GM18868 (cell line): ENCODE measurements around the gene TBC1D5.
"Not testable (repeated sequence)": the region's sequence is repeated elsewhere in the genome, so short reads cannot be mapped to it uniquely, and the experiment has no call there.

ENCODE experiments used
- ATAC-seq: cut with Tn5 transposase; IDR thresholded peaks from one replicate; pipeline ENCODE4 v1.9.1; 2021; ENCODE audit warnings: mild to moderate bottlenecking, moderate library complexity; ENCODE audit not compliant: unreplicated experiment

The TBC1D5 gene

DNA sequence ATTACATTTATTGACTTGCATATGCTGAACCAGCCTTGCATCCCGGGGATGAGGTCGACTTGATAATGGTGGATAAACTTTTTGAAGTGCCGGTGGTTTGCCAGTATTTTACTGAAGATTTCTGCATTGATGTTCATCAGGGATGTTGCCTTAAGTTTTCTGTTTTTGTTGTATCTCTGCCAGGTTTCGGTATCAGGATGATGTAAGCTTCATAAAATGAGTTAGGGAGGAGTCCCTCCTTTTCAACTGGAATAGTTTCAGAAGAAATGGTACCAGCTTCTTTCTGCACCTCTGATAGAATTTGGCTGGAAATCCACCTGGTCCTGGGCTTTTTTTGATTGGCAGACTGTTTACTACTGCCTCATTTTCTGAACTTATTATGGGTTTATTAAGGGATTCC is 250.8 kb downstream of the TBC1D5 start:
- ATAC-seq: no peak

DNA sequence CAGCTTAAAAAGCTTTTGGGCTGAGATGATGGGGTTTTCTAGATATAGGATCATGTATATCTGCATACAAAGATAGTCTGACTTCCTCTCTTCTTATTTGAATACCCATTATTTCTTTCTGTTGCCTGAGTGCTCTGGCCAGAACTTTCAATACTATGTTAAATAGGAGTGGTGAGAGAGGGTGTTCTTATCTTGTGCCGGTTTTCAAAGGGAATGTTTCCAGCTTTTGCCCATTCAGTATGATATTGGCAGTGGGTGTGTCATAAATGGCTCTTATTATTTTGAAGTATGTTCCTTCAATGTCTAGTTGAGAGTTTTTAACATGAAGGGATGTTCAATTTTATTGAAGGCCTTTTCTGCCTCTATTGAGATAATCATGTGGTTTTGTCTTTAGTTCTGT is 251.2 kb downstream of the TBC1D5 start:
- ATAC-seq: not testable (repeated sequence)

DNA sequence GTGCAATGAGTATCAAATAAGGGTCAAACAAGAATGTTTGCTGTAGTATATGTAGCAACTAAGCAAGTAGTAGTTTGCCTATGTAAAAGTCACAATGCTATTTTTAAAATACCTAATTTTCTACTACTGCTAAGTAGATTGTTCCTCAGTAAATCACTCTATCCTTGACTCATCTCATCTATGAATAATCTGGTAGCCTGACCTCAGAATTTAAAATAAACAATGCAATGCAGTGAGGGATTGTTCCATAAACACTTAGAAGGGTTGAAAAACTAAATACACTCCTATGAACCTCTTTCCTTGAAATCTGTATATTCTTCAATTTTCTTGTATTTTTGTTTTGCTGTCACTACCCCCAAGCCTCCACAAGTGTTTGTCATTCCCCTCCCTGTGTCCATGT is 253.3 kb downstream of the TBC1D5 start:
- ATAC-seq: no peak

DNA sequence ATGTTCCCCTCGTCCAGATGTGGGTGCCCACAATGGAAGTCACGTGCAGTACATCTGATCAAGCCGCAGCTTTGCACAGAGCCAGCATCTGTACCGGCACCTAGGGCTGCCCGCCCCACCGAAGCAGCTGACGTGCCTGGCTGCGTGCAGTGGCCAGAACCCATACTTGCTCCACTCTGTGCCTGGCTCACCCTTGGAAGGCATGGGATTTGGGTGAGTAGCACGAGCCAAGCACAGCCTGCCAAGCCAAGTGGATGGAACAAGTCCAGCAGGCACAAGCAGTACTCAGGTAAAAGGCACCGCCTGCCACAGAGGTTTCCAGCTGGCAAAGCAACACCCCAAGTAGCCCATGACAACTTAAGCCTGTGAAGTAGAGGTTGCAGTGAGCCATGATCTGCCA is 261.3 kb downstream of the TBC1D5 start:
- ATAC-seq: no peak

DNA sequence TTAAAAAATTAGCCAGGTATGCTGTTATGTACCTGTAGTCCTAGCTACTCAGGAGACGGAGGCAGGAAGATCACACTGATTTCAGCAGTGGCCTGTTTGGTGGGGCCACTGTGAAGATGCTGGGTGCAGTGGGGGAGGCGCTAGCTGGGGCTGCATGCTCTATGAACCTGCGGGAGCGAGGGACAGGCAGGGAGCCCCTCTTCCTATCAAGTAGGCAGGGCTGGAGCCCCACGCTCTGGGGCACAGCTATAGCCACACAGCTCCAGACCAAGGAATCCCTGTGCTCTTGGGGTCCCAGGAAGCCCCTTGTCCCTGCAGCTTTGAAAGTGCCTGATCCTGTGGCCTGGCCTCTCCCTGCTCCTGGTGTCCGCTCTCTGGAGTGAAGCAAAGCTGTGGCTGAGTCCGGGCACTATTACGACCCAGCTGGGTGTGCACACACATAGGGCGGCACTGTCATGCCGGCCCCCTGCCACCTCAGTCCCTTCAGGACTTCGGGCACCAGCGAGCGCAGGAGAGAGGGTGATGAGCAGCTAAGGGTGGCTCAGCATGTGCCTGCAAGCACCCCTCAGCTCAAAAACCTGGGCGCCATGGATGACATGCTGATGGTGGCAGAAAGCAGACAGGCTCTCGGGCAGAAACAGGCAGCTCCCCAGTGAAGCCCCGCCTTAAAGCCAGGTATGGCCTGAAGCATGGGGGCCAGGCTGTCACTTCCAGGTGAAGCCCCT is 262.6 kb downstream of the TBC1D5 start:
- no peak for ATAC-seq

DNA sequence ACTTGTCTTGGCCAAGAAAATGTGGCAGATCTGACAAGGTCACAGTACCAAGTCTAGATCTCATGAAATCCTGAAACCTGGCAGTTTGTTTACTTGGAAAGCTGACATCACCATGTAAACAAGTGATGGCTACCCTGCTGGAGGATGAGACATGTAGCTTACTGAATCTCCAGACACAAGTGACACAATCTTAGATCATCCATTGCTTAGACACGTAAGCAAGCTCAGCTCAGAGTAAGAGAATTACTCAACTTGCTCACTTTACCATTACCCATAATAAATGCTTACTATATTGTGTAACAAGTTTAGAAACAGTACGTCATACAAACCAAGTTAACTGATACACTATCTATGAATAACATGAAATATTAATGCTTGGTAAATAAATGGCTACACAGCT is 263.8 kb downstream of the TBC1D5 start:
- no peak for ATAC-seq

DNA sequence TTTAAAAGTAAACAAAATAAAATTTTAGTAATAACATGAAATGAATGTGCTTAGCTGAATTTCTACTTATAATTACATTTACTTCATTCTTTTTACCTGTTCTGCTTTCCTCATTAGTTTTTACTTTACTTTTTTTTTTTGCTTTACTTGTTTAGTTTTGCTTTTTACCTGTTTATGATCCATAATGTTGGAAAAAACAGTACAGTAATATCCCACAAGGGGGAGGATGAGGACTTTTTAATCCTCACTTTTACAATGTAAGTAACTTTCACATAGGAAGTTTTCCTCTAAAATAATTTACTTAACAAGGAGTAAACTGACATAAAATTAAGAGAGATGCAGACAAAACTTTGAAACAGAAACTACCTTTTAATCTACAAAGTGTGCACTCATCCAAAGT is 268.7 kb downstream of the TBC1D5 start:
- no peak for ATAC-seq

DNA sequence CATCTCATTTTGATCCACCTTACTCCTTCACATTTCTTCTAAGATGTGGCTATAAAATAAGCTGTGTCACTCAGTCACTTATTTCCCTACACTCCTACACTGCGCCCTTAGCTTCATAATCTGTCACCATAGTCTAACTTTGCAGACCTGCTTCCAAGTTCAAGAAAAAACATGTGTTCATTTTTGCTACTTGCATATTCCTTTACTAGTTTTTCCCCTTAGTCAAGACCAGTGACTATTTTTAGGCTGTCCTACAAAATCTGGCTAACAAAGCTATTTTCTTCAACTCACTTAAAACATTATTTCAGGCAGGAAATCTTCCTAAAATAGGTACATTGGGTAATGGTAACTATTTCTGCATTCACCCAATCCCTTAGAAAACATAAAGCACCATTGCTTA is 272.5 kb downstream of the TBC1D5 start:
- no peak for ATAC-seq

DNA sequence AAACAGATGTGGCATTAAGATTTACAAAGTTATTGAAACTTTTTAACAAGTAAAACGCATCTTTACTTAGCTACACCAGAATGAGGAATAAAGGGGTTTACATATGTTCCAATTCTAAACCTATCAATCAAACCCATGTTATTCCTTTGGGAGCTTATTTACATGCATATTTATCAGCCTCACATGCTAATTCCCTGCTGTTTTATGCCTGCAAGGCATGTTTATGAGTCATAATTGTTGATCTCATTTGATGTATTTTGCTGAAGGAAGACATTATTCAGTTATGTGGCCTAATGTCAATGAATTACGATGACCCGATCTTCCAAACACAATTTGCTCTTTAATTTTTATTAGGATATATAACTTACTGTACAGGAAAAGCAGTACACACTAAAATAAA is 272.9 kb downstream of the TBC1D5 start:
- no peak for ATAC-seq

DNA sequence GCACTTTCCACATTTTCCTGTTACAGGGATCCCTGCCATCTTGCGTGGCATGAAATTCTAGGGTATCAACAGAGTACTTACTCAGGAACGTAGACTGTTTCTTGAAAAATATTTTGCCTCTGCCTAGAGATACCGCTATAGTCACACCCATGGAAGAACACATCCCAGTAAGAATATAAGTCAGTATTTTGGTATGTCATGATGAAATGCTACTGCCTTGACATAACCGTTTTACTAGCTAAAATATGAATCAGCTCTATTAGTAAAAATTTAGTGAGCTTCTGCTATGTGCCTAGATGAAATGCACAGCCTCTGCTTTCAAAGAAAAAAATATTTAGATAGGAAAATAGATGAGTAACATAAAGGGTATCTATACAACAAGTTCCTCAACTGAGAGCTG is 276.4 kb downstream of the TBC1D5 start:
- no peak for ATAC-seq

DNA sequence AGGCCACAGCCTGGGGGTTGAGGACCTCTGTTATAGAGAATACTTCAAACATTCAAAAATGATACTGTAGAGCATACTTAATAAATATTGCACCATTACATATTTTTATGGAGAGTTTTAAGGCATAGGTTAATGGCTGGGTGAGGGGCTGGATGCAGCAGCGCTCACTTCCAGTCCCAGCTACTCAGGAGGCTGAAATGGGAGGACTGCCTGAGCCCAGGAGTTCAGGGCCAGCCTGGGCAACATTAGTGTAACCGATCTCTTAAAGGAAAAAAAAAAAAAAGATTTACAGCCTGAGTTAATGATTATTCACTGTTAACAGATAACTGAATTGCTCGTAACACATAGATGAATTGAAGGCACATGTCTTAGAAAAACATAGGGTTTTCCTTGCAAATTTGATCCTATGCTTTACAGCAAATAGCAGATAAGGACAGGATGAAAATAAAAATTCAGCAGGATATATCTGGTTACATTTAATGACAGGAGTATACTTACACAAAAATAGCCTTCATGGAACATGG is 282.9 kb downstream of the TBC1D5 start:
- ATAC-seq: no peak

DNA sequence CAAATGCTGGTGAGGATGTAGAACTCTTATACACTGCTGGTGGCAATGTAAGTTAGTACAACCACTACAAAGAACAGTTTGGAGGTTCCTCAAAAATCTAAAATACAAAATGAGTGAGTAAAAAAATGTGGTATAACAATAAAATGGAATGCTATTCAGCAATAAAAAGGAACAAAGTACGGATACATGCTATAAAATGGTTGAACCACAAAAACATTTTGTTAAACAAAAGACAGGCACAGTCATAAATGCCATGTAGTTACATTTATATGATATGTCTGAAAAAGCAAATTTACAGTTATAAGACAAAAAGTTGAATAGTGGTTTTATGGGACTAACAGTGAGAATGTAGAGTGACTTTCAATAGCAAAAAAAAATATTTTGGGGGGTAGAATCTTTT is 285.8 kb downstream of the TBC1D5 start:
- ATAC-seq: no peak

DNA sequence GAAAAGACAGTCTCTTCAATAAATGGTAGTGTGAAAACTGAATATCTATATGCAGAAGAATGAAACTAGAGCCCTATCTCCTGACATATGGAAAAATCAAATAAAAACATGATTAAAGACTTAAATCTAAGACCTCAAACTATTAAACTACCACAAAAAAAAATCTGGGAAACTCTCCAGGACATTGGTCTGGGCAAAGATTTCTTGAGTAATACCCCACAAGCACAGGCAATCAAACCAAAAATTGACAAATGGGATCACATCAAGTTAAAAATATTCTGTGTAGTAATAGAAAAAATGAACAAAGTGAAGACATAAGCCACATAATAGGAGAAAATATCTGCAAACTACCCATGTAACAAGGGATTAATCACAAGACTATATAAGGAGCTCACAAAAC is 286.4 kb downstream of the TBC1D5 start:
- ATAC-seq: no peak

DNA sequence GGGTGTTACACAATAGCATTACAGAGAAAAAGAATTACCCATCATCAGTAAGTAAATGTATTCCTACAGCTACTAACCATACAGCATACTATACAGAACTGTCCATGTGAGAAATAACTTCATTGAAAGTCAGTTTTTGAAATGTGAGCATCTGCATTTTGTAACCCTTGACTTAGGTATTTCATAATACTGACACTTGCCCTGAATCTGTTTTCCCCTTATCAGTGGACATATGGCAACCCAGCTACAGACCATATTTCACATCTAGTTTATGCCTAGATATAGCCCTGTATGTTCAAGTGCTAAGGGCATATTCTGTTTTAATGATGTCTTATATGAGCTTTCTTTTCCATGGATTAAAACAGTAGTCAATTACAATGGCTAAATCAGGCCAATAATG is 297.6 kb downstream of the TBC1D5 start:
- ATAC-seq: no peak

DNA sequence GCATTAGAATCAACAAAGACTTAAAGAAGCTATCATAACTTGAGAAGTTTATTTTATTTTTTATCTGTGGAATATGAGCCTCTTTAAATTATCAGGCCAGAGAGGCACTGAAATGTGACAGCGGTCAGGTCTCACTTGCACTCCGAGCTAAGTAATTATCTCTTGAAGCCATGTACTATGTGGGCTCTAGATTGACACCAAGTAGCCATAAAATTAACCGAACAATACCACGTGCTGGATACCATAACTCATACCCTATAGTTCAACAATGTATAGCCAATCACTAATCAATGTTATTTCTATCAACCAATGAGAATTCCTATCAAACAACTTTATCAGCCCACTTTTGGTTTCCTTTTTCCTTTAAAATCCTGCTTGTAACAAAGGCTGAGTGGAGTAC is 299.3 kb downstream of the TBC1D5 start:
- ATAC-seq: no peak

DNA sequence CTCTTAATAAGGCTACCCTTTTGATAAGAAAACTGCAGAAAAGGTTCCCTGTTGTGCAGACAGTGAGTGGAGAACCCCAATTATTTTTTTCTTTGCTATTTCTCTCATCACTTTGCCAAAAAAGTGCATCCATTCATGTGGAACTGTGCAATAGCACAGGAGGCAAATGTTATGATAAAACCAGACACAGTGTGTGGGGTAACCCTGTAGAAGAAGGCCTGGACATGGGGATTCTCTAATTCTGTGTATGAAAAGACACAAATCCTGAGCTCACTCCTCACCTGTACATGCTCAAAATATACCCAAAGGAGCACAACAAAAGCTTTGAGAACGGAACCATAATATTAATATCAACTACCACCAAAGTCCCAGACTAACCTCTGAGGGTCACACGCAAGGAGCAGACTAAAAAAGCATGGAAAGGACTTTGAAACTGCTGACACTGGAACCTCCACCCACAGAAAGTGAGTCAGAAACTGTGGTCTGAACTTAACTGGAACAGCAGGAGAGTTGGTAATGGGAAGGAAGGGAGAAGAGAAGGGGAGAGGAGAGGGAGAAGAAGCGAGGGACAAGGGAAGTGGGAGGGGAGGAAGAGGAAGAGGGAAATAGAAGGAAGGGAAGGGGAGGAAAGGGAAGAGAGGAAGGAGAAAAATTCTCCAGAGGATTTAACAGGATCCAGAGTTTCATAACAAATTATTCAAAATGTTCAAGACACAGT is 299.9 kb downstream of the TBC1D5 start:
- ATAC-seq: no peak

DNA sequence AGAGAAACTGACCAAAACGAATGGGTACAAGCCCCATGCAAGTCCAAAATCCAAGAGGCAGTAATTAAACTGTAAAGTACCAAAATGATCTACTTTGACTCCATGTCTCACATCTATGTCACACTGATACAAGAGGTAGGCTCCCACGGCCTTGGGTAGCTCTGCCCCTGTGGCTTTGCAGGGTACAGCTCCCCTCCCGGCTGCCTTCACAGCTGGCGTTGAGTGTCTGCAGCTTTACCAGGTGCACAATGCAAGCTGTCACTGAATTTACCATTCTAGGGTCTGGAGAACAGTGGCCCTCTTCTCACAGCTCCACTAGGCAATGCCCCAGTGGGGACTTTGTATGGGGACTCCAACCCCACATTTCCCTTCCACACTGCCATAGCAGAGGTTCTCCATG is 308.6 kb downstream of the TBC1D5 start:
- no peak for ATAC-seq

DNA sequence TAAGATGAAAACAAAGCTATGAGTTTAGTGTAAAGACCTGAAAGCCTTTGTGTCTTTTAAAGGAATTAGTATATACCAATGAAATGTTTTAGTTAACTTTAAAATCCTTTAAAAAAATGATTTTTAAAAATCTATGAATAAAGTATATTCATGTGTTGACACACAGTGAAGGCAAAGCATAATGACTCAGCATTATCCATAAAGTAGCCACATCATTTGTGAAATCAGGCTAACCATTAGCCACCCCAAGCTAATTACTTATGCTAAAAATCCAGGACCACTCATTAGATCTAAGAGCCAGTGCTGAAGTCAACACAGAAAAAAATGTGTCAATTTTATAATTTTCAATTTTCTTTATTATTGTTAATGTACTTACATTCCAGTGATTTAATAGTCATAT is 310.2 kb downstream of the TBC1D5 start:
- no peak for ATAC-seq

DNA sequence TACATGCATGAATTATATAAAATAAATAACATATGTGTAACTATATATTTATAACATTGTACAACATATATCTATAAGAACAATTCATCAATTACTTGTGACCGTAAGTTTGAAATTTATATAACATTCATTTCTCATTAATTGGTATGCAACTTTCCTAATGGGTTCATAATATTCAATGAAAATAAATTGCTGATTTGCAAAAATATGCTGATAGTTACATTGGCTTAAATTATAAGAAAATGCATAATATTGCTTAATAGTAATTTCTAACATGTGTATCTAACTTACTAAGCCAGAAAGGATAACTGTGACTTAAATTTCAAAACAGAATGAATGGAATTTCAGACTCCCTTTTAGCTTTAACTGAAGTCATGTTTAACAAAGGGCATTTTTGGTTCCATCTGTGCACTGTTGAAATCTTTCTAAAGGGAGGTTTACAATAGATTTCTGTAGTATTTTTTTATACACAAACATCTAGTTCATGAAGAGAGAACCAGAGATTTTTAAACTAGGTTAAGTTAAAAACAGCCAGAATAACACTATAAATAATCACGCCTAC is 310.9 kb downstream of the TBC1D5 start:
- no peak for ATAC-seq

DNA sequence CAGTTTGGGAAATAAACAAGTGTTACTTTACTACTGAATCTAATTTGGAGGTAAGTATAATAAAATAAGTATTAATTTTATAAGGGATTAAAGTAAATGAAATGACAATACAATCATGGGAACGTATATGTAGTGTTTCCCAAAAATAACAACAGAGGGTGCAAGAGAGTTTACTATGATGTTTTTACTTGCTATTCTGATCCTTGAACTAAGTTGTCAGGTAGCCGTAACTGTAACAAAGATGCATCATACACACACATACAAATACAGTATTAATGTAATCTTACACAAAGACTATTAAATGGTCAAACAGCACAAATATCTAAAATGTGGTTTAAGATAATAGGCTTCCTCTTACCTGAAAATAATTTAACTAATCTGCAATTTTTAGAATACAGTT is 311.4 kb downstream of the TBC1D5 start:
- ATAC-seq: no peak

DNA sequence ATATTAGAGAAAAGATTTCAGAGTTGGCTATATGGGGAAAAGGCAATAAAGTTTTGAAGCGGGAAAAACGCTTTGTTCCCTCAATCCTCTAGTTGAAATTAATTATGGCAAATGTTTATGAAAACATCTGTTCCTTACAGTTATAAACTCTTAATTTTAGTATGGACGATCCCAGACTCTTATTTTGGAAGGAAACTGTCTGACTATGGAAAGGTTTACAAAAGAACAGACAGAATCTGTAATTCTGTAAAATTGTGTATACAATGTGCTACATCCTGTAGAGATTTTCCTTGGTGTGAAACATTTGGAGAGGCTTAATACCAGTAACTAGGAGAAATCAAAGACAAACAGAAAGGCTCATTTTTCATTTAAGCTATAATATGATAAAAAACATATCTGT is 311.8 kb downstream of the TBC1D5 start:
- no peak for ATAC-seq
